BLaER1 treated with 17β-estradiol and CSF1 and Interleukin-3, amounts not matched to agents 10 nM and 100 nM (cell line): ENCODE results near the gene FAM237A.

Source experiments
- H3K27ac ChIP-seq, 11 experiments: shearing (Covaris generic); formaldehyde crosslinking; 2 replicates each; pipeline ENCODE4 v1.8.1; 2022
- H3K27me3 ChIP-seq, 11 experiments: shearing (Covaris generic); formaldehyde crosslinking; 2 replicates each; pipeline ENCODE4 v1.8.1; 2022
- H3K36me3 ChIP-seq, 11 experiments: shearing (Covaris generic); formaldehyde crosslinking; 2 replicates each; pipeline ENCODE4 v1.8.1; 2022
- H3K4me1 ChIP-seq, 10 experiments: shearing (Covaris generic); formaldehyde crosslinking; 2 replicates each; pipeline ENCODE4 v1.8.1; 2022
- H3K4me2 ChIP-seq, 11 experiments: shearing (Covaris generic); formaldehyde crosslinking; 2 replicates each; pipeline ENCODE4 v1.8.1; 2022
- H3K4me3 ChIP-seq, 10 experiments: shearing (Covaris generic); formaldehyde crosslinking; 2 replicates each; pipeline ENCODE4 v1.8.1; 2022
- H3K9ac ChIP-seq, 11 experiments: shearing (Covaris generic); formaldehyde crosslinking; 2 replicates each; pipeline ENCODE4 v1.8.1; 2022
- H3K9me3 ChIP-seq, 11 experiments: shearing (Covaris generic); formaldehyde crosslinking; replicated peaks in 1 of 11; 2 replicates each; pipeline ENCODE4 v1.8.1; 2022
- H4K20me1 ChIP-seq, 11 experiments: shearing (Covaris generic); formaldehyde crosslinking; 2 replicates each; pipeline ENCODE4 v1.8.1; 2022
- Cebpa-rat ChIP-seq, 11 experiments: shearing (Covaris generic); IDR thresholded peaks; 2 replicates each; pipeline ENCODE4 v1.8.1; 2022

FAM237A gene

GRCh38 chr2:206642075-206643025, at the start of gene FAM237A:
Gene FAM237A (plus strand): TSS chr2:206642487. CDS start chr2:206644237, 1,750 bp downstream.
- no peak within 1 kb of the TSS for H3K9ac ChIP-seq
- H3K36me3 ChIP-seq = no peaks in the 10 kb centered on the region
- no peaks in the 10 kb centered on the region for H3K4me1 ChIP-seq
- H3K4me3 ChIP-seq = no peak within 1 kb of the TSS
- no peak within 1 kb of the TSS for H3K4me2 ChIP-seq
- peaks cover 0 to 15% (median 12%) of the 10 kb centered on the region in 11 experiments; a peak in 11 of 22 replicates for H3K9me3 ChIP-seq
- no peak for TF ChIP-seq Cebpa-rat (IDR thresholded peaks at IDR 0.05)
- no peak within 1 kb of the TSS for H3K27ac ChIP-seq
- no peaks in the 10 kb centered on the region for H3K27me3 ChIP-seq
- H4K20me1 ChIP-seq = no peaks in the 10 kb centered on the region

- H4K20me1 ChIP-seq = no peaks in the 10 kb centered on the region
- H3K36me3 ChIP-seq = no peaks in the 10 kb centered on the region
- no peak overlapping the region for H3K4me3 ChIP-seq
- no peaks in the 10 kb centered on the region for H3K4me1 ChIP-seq
- H3K27ac ChIP-seq = no peak overlapping the region
- H3K9me3 ChIP-seq = no peaks in the 10 kb centered on the region
- no peaks in the 10 kb centered on the region for H3K27me3 ChIP-seq
- no peak overlapping the region for H3K9ac ChIP-seq
- no peak for TF ChIP-seq Cebpa-rat (IDR thresholded peaks at IDR 0.05)
- H3K4me2 ChIP-seq = no peak overlapping the region
Measured at GRCh38 chr2:206597717-206598218, 44.5 kb upstream of the FAM237A start.

GRCh38 chr2:206603243-206603642, 39.0 kb upstream of the FAM237A start:
- no peak for TF ChIP-seq Cebpa-rat (IDR thresholded peaks at IDR 0.05)
- Histone ChIP-seq H3K4me2 (no peak overlapping the region), H3K36me3 (no peaks in the 10 kb centered on the region), H3K27ac (no peak overlapping the region), H3K9me3 (no peaks in the 10 kb centered on the region), H3K27me3 (no peaks in the 10 kb centered on the region), H3K4me1 (no peaks in the 10 kb centered on the region), H3K9ac (no peak overlapping the region), H4K20me1 (no peaks in the 10 kb centered on the region), H3K4me3 (no peak overlapping the region)

- Histone ChIP-seq H3K36me3 (no peaks in the 10 kb centered on the region), H3K27ac (no peak overlapping the region), H3K4me1 (peaks cover 0 to 4% (median 0%) of the 10 kb centered on the region in 10 experiments; a peak in 2 of 20 replicates), H4K20me1 (no peaks in the 10 kb centered on the region), H3K4me3 (no peak overlapping the region), H3K27me3 (no peaks in the 10 kb centered on the region), H3K4me2 (no peak overlapping the region), H3K9ac (no peak overlapping the region), H3K9me3 (no peaks in the 10 kb centered on the region)
- no peak for TF ChIP-seq Cebpa-rat (IDR thresholded peaks at IDR 0.05)
Measured at GRCh38 chr2:206610451-206610850, 31.8 kb upstream of the FAM237A start.

- no peak overlapping the region for H3K27ac ChIP-seq
- no peak overlapping the region for H3K4me3 ChIP-seq
- peaks cover 0 to 4% (median 0%) of the 10 kb centered on the region in 10 experiments; a peak in 2 of 20 replicates for H3K4me1 ChIP-seq
- no peak overlapping the region for H3K9ac ChIP-seq
- no peaks in the 10 kb centered on the region for H3K9me3 ChIP-seq
- no peaks in the 10 kb centered on the region for H4K20me1 ChIP-seq
- H3K36me3 ChIP-seq = no peaks in the 10 kb centered on the region
- H3K27me3 ChIP-seq = no peaks in the 10 kb centered on the region
- no peak overlapping the region for H3K4me2 ChIP-seq
- TF ChIP-seq Cebpa-rat (IDR thresholded peaks at IDR 0.05) = no peak
Measured at GRCh38 chr2:206611191-206611590, 31.1 kb upstream of the FAM237A start.

GRCh38 chr2:206611736-206612135, 30.6 kb upstream of the FAM237A start:
- no peak overlapping the region for H3K9ac ChIP-seq
- H3K27me3 ChIP-seq = no peaks in the 10 kb centered on the region
- H3K9me3 ChIP-seq = no peaks in the 10 kb centered on the region
- no peaks in the 10 kb centered on the region for H3K36me3 ChIP-seq
- no peak overlapping the region for H3K4me3 ChIP-seq
- no peak overlapping the region for H3K27ac ChIP-seq
- H3K4me1 ChIP-seq = peaks cover 0 to 4% (median 0%) of the 10 kb centered on the region in 10 experiments; a peak in 2 of 20 replicates
- no peak overlapping the region for H3K4me2 ChIP-seq
- TF ChIP-seq Cebpa-rat (IDR thresholded peaks at IDR 0.05) = no peak
- H4K20me1 ChIP-seq = no peaks in the 10 kb centered on the region

GRCh38 chr2:206614811-206615210, 27.5 kb upstream of the FAM237A start:
- H3K9me3 ChIP-seq = no peaks in the 10 kb centered on the region
- H3K27me3 ChIP-seq = no peaks in the 10 kb centered on the region
- H3K4me1 ChIP-seq = peaks cover 0 to under 1% (median 0%) of the 10 kb centered on the region in 10 experiments; a peak in 2 of 20 replicates
- no peak overlapping the region for H3K4me3 ChIP-seq
- no peak overlapping the region for H3K27ac ChIP-seq
- H4K20me1 ChIP-seq = no peaks in the 10 kb centered on the region
- no peaks in the 10 kb centered on the region for H3K36me3 ChIP-seq
- no peak for TF ChIP-seq Cebpa-rat (IDR thresholded peaks at IDR 0.05)
- no peak overlapping the region for H3K9ac ChIP-seq
- 0 out of 22 replicates have a peak overlapping the region, but pooled peaks of 1 of the 11 experiments have one; percentile 16 for H3K4me2 ChIP-seq

GRCh38 chr2:206615417-206616089, 26.7 kb upstream of the FAM237A start:
- H3K4me3 ChIP-seq = no peak overlapping the region
- H3K9me3 ChIP-seq = no peaks in the 10 kb centered on the region
- no peaks in the 10 kb centered on the region; a peak in 1 of 20 replicates for H3K4me1 ChIP-seq
- no peak overlapping the region for H3K9ac ChIP-seq
- H4K20me1 ChIP-seq = no peaks in the 10 kb centered on the region
- no peak overlapping the region for H3K4me2 ChIP-seq
- H3K27ac ChIP-seq = no peak overlapping the region
- no peak for TF ChIP-seq Cebpa-rat (IDR thresholded peaks at IDR 0.05)
- no peaks in the 10 kb centered on the region for H3K27me3 ChIP-seq
- H3K36me3 ChIP-seq = no peaks in the 10 kb centered on the region

- Histone ChIP-seq H3K27ac (no peak overlapping the region), H3K4me2 (no peak overlapping the region)
Measured at GRCh38 chr2:206616151-206616550, 26.1 kb upstream of the FAM237A start.

More at GRCh38 chr2:206616151-206616550, 26.1 kb upstream of the FAM237A start:
- Histone ChIP-seq H3K9me3 (no peaks in the 10 kb centered on the region), H3K9ac (no peak overlapping the region), H3K4me1 (no peaks in the 10 kb centered on the region; a peak in 1 of 20 replicates), H4K20me1 (no peaks in the 10 kb centered on the region), H3K4me3 (no peak overlapping the region), H3K36me3 (no peaks in the 10 kb centered on the region), H3K27me3 (no peaks in the 10 kb centered on the region)
- no peak for TF ChIP-seq Cebpa-rat (IDR thresholded peaks at IDR 0.05)
